CD4-positive, alpha-beta T cell treated with Interleukin-21 for 1 hour (primary cell): Measurements from ENCODE around the gene UBFD1.
"Not testable (repeated sequence)": the region's sequence is repeated elsewhere in the genome, so short reads cannot be mapped to it uniquely, and the experiment has no call there.

ENCODE experiments used
- DNase-seq: peaks from one replicate; pipeline ENCODE4 v3.0.0-alpha.2; 2020

The UBFD1 gene

DNA sequence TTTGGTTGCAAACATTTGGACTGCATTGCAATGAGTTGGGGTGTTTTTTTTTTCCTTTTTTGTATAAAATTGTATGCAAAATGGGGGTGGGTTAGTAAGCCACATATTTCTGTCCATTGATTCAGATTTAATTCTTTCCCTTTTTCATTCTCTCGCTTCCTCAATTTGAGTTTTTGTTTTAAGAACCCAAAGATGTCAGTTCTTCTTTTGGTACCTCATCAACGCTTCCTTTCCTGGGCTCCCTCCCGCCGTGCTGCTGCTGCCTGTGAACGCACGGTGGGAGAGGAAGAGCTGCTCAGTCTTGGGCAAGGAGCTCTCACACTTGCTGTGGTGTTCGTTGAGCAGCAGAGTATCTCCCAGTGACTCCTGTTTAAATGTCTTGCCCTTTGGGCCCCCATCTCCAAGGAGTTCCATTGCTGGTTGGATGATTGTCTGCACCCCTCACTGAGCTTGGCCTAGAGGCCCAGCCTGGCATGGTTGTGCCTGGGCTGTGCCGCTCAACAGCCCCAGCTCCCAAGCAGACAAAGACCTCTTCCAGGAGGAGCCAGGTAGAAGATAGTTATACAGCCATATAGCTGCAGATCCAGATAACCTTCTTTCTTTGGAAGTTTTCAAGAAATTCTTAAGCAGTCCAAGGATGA lies 13.6 kb downstream of the UBFD1 start:
- DNase-seq = no peak

DNA sequence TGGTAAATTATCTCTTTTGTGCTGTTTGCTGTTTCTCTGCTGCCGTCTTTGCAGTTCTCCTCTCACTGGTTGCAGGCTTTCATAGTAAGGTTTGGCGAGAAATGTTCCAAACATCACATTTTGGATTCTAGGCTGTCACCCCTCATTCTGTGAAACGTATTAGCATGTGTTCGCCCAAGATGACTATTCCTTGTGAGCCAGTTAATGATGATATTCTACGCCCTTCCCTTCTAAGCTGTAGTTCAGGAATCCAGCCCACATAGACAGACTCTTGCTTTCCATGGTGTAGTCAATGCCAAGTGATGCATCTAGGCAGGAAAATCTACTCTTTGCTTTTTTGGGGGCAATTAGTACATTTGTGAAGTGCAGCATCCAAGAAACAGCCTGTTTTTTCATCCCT lies 14.4 kb downstream of the UBFD1 start:
- no peak for DNase-seq

DNA sequence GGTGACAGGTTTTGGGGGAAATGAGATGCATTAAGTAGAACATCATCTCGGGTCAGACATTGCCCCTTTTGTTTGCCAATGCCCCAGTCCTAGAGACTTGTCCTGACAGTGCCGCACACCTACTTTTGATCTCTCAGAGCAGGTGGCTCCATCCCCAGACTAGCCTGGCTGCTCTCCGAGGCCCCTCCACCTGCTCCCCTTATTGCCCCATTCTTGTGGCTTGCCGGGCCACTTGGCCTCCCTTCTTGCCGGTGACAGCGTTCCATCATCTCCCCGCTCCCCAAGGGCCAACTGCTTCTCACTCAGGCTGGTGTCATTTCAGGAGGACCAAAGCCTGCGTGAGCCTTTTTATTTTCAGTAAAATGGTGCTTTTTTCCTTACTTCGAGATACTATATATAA lies 14.9 kb downstream of the UBFD1 start:
- DNase-seq = no peak

DNA sequence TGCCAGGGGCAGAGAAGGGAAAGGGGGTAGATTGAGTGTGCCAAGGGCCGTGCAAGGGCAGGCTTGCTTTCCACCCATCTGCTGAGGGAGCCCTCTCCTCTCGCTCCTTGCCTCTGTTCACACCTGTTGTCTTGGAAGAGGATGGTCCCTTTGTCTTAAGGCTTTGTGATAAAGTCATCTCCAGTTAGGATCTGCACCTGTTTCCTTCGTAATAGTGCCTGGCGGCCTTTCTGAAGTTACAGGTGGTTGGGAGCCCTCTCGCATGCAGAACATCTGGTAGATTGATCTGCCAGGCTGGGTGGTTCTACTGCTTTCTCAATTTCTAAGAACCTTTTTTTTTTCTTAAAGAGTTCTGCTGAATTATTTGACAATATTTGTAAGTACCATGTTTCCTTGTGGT lies 16.3 kb downstream of the UBFD1 start:
- no peak for DNase-seq

GRCh38 chr16:23575834-23576233 lies 18.3 kb downstream of the UBFD1 start:
- no peak for DNase-seq

GRCh38 chr16:23577493-23577892 lies 20.0 kb downstream of the UBFD1 start:
- no peak for DNase-seq

DNA sequence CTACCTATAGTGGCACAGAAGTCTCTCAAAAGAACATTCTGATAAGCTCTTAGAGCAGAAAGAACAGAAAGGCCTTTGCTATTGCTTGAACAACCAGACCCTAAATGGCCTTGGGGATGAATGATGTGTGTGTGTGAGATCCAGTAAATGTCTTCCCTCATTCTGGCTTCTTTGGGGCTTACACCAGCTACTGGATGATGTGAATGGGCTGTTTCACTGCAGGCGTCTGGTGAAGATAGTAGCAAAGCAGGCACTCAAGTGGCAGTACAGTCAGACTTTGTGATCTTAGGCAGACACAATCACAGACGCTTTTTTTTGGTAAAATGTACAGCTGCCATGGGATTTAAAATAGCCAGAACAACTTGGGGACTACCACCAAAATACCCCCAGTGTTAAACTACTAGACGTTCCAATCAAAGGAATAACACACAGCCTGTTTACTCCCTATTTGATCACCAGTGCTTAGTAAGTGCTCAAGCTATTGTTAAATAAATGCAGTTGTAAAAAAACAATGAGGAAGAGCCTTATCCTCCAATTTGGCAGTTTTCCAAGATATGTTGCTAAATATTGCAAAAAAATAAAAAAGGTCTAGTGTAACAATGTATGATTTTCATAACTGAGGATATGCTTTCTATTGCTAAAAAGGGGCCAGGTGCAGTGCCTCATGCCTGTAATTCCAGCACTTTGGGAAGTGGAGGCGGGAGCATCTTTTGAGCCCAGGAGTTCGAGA lies 20.7 kb downstream of the UBFD1 start:
- DNase-seq = no peak

DNA sequence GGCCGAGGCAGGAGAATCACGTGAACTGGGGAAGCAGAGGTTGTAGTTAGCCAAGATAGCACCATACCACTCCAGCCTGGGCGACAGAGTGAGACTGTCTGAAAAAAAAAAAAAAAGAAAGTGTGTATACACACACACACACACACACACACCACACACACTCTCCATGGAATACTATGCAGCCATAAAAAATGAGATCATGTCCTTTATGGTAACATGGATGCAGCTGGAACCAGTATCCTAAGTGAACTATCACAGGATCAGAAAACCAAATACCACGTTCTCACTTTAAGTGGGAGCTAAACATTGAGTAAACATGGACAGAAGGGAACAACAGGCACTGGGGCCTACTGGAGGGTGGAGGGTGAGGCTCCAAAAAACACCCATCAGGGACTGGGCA lies 21.8 kb downstream of the UBFD1 start:
- no peak for DNase-seq

GRCh38 chr16:23580391-23580790 lies 22.9 kb downstream of the UBFD1 start:
- DNase-seq = no peak

DNA sequence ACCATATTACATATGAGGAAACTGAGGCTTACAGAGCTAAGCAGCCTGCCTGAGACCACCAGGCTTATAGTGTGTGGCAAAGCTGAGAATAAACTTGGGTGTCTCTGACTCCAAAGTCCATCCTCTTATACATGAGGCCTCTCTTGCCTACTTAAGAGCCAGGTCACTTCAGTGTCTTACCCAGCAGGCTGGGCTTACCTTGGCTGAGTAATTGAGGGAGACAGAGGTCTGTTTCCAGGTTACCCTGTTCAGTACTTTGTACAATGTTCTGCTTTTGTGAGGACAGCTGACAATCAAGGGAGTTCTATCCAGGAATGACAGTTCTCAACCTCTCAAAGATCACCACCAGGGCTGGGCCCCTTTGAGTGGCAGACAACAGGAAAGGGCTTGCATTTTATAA lies 24.2 kb downstream of the UBFD1 start:
- DNase-seq = no peak

- DNase-seq = not testable (repeated sequence)
Measured at GRCh38 chr16:23583271-23583670, 25.7 kb downstream of the UBFD1 start.

DNA sequence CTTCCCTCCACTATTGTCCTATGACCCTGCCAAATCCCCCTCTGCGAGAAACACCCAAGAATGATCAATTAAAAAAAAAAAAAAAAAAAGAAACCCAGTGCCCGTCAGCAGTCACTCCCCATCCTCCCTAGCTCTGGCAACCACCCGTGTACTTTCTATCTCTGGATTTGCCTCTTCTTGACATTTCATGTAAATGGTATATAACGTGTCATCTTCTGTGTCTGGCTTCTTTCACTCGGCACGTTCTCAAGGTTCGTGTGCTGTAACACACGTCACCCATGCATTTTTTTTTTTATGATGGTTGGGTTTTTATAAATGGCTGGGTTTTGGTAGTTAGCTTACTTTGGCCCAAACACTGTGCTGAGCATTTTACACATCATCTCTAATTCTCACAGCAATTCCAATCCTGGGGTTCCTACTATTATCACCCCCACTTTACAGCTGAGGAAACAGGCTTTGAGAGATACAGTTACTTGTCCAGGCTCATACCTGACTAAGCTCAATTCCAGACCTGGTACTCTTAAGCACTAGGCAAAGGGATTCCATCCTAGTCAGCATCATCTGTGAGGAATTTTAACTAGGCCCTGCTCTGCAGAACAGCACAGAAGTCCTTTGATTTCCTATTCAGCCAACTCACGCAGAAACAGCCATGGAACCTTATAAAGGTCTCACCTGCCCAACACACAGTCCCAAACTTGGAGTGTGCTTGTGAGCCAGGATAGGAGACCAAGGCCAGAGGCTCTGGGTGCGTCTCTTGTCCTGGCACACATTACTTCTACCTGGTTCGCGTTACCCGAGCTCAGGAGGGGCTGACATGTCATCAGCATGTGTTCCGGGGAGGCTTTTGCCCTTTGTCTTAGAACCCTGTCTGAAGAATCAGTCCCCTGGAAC lies 26.9 kb downstream of the UBFD1 start:
- DNase-seq = no peak

DNA sequence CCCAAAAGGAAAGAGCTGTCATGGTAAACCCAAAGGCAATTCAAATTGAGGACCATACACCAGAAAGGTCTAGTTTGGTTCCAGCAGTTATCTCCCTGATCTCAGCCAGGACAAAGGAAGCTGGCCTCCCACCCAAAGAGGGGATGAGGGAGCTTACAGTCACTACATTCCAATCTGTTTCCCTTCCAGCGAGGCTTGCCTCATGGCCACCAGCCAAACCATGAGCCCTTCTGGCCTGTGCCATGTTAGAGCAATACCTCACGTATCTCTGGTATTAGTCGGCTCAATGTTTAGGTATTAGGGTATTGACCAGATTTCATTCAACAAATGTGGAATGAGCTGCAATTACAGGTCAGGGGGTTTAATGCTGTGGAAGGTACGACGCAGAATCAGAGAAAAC lies 30.2 kb downstream of the UBFD1 start:
- no peak for DNase-seq

DNA sequence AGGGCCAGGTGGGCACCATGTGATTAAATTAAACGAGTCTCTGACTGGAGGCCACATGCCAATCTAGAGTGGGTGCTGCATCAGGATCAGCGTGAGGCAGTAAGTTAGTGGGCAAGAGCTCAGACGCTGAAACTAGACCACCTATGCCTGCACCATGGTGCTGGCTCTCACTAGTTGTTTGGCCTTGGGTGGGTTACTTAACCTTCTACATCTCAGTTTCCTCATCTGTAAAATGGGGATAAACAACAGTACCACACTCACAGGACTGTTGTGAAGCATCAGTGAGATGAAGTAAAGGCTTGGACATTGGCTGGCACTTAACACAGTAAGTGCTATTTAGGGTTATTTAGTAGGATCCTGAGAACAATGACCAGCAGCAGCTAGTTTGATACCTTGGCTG lies 32.7 kb downstream of the UBFD1 start:
- no peak for DNase-seq

DNA sequence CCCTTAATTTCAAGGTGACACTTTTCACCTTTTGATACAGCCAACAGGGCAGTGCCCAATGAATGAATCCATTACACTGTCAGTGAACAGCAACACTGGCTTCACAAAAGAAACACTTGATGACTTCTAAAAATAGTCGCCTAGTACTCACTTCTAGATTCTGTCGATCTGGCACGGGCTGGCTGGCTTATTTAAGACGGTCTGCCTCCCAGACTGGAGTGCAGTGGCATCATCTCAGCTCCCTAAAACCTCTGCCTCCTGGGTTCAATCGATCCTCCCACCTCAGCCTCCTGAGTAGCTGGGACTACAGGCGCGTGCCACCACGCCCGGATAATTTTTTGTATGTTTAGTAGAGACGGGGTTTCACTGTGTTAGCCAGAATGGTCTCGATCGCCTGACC lies 36.7 kb downstream of the UBFD1 start:
- DNase-seq = no peak

GRCh38 chr16:23595246-23595950 lies 37.9 kb downstream of the UBFD1 start:
- no peak for DNase-seq

DNA sequence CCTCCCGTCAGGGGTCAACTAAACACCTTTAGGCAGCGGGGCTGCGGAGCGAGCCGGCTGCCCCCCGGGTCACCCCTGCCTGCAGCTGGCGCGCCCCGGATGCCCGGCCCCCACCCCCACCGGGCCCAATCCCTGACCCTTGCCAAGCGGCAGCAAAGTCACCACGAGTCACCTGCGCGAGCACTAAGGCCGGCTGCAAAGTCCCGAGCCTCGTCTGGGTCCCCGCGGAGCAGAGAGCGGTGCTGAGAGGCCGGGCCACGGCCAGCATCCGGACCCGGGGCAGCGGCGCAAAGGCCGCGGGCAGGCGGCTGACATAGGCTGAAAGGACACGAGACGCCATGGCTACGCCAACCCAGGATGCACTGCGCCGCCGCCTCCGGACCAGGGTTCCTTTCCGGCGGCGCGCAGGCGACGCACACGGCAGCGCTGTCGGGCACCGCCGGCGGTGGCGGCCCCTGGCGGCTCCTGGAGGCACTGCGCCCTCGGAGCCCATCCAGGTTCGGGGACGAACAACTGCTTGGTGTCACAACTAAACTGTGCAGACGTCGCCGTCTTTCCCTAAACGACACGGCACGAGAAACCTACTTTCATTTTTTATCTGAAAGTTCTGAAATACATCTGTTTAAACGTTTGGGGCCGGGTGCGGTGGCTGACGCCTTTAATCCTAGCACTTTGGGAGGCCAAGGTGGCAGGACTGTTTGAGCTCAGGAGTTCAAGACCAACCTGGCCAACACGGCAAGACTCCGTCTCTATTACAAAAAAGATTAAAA lies 38.6 kb downstream of the UBFD1 start, which contains the start of gene NDUFAB1:
TSS of gene NDUFAB1 (minus strand) at position 366 of the 770 bp plus-strand sequence. CDS start at position 340, 26 bp downstream.
- peak; percentile 91 for DNase-seq

GRCh38 chr16:23597003-23597756 lies 39.7 kb downstream of the UBFD1 start:
- peak; percentile 29 for DNase-seq

DNA sequence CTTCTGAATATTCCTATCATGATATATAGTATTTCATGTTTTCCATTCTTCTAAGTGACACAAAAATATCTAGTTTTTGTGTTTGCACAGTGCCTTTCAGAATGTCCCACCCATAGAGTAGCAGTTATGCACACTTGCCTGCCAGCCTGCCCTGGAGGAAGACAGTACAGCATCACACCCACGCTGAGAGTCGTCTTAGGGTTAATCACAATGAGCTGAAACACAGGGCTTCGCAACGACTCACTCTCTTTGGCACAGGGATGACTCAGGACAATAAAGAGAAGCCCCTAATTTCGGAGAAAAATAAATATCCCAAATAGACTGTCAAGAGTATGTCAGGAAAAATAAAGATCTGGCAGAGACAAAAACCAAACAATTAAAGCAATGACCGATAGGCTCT lies 50.2 kb downstream of the UBFD1 start:
- DNase-seq = no peak

- DNase-seq = no peak
Measured at GRCh38 chr16:23608194-23608593, 50.7 kb downstream of the UBFD1 start.

- no peak for DNase-seq
Measured at GRCh38 chr16:23609929-23610328, 52.4 kb downstream of the UBFD1 start.
